Middle frontal gyrus (tissue), 1 donor: Measurements from ENCODE around the gene CPZ.
"Not testable (repeated sequence)": the region's sequence is repeated elsewhere in the genome, so short reads cannot be mapped to it uniquely, and the experiment has no call there.

Source experiments
- DNase-seq: peaks from one replicate; pipeline ENCODE4 v3.0.0-alpha.2; 2015; ENCODE audit warnings: low spot score; ENCODE audit errors: extremely low spot score

CPZ gene

DNA sequence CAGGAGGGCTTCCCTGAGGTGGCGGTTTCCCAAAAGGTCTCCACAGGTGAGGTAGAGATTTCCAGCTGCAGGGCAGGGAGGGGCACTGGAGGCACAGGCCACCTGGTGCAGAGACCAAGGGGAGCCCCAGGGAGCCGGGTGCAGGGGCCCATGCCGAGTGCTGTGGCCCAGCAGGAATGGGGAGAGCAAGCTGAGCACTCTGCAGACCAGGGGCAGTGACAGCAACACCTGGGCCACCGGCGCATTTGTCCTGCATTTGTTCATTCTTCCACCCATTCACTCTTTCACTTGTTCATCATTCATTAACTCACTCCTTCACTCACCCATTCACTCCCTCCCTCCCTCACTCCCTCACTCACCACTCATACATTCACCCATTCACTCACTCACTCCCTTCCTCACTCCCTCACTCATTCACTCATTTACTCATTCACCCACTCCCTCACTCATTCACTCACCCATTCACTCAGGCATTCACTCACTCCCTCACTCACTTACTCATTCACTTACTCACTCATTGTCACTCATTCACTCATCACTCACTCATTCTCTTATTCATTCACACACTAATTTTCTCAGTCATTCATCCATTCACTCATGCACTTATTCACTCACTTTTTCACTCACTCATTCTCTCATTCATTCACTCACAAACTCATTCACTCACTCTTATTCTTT lies 16.3 kb downstream of the CPZ start:
- DNase-seq: no peak

DNA sequence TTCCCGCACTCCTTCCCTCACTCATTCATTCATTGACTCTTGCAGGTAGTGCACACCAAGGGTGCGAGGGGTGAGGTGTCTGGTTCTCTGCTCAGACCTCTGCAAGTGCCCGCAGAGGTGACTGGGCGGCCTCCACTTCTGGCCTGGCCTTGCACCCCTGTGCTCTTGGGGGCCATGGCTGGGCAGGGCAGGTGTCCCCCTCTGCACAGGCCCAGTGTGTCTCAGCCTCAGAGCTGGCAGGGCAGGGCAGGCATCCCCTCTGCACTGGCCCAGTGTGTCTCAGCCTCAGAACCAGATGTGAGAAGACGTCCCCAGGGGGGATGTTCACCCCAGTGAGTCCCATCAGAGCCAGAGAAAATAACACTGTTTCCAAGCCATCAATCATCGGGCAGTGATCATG lies 16.8 kb downstream of the CPZ start:
- DNase-seq: no peak

GRCh38 chr4:8609824-8610350 lies 17.3 kb downstream of the CPZ start:
- DNase-seq: no peak

- DNase-seq: no peak
Measured at GRCh38 chr4:8610858-8611616, 18.5 kb downstream of the CPZ start.

GRCh38 chr4:8612646-8613045 lies 20.1 kb downstream of the CPZ start:
- no peak for DNase-seq

- DNase-seq: no peak
Measured at GRCh38 chr4:8613421-8614364, 21.1 kb downstream of the CPZ start.

- DNase-seq: no peak
Measured at GRCh38 chr4:8614365-8615193, 22.0 kb downstream of the CPZ start.

- DNase-seq: no peak
Measured at GRCh38 chr4:8615366-8615765, 22.8 kb downstream of the CPZ start.

DNA sequence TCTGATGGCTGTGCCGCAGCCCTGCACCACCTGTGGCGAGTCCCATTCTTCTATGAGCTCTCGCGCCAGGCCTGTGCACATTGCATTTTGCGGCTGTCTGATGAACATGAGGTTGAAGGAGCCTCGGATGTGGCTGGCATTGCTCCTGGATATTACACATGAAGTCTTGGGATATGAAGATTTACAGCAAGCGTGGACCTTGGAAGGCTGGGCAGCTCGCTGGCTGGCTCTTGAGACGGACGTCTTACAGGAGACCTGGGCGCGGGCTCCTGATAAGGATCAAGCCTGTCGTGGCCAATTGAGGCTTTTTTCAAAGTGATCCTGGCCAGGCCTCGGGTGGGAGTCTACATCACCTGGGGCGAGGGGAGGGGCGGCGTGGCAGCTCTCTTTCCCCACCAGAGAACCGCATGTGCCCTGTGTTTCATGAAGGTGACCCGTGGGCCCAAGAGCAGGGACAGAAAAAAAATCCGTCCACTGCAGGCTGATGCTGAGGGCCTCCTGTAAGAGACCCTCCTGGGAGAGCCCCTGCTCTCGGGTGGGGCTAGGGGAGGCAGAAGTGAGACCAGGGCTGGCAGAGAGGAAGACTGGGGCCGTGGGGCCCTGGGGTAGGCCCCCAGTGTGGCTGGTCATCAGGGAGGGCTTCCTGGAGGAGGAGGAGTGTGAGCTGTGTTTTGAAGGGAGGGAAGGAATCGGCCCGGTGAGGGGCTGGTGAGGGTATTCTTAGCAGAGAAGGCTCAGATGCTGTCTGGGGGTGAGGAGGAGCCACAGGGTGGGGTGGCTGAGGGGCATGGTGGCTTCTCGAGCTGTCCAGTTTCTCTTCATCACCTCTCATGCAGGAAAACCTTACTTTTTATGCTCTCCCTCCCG lies 23.6 kb downstream of the CPZ start:
- DNase-seq: no peak

DNA sequence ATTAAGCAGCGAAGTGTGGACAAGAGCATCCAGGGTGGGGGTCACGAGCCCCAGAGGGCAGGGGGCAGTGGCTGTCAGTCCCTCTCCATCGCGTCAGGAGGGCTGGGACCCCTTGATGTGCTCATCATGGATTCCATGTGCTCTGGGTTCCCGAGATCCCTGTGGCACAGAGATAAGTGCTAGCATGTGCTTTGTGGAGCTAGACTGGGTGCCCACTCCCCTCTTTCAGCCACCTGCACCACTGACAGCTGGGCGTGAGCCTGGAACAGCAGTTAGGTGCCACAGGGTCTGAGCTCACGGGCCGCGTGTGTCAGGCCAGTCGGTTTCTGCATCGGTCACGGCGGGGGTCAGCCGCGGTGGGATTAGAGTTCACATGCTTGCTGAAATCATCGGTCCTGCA lies 24.3 kb downstream of the CPZ start:
- no peak for DNase-seq

GRCh38 chr4:8617486-8618040 lies 25.0 kb downstream of the CPZ start:
- no peak for DNase-seq

- DNase-seq: no peak
Measured at GRCh38 chr4:8618421-8618820, 25.9 kb downstream of the CPZ start.

- DNase-seq: no peak
Measured at GRCh38 chr4:8618961-8619720, 26.6 kb downstream of the CPZ start.

GRCh38 chr4:8621135-8621534 lies 28.6 kb downstream of the CPZ start:
- not testable (repeated sequence) for DNase-seq

- DNase-seq: not testable (repeated sequence)
Measured at GRCh38 chr4:8624601-8625272, 32.2 kb downstream of the CPZ start.

DNA sequence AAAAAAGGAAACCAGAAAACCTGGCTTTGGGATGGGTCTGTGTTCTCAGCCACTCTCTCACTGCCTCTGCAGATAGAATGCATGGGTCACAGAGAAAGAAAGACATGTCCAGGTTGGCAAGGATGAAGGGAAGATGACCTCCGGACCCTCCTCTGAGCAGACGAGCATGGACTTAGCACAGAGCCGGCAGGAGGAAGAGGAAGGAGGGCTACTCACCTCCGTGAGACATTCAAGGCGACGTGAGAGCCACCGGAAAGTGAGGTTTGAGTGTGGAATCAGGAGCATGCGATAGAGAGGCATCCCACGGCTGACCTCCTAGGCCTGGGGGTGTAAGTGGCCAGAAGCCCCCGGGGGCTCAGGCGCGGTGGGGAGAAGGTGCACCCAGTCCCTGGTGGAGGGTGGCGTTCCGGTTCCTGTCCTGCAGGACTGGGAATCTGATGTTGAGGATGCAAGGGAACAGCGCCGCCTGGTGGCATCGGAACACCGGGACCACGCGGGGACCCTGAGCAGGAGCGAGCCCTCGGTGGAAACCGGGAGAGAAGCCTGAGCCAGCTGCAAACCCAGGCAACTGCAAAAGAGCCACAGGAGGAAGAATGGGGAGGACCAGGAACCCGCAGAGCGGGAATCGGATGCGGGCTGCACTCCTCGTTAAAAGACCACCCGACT lies 37.8 kb downstream of the CPZ start:
- DNase-seq: not testable (repeated sequence)

- not testable (repeated sequence) for DNase-seq
Measured at GRCh38 chr4:8631896-8632295, 39.3 kb downstream of the CPZ start.

- not testable (repeated sequence) for DNase-seq
Measured at GRCh38 chr4:8634773-8635172, 42.2 kb downstream of the CPZ start.
